Loucy (cell line): ENCODE results near the gene TTI1.

ENCODE experiments used
- H2AFZ ChIP-seq: fragments of 200-600 bp; sonication (generic); 2 replicates; pipeline ENCODE4 v1.6.0; 2016; ENCODE audit warnings: antibody characterized with exemption, mild to moderate bottlenecking, low read length, moderate library complexity
- H3F3A ChIP-seq: fragments of 200-600 bp; 2 replicates; pipeline ENCODE4 v1.6.0; 2016; ENCODE audit warnings: antibody characterized with exemption, low read depth, mild to moderate bottlenecking
- H3K27me3 ChIP-seq: fragments of 200-600 bp; sonication (generic); 2 replicates; pipeline ENCODE4 v1.6.1; 2014; ENCODE audit warnings: low read length, mild to moderate bottlenecking; ENCODE audit not compliant: insufficient read depth, poor library complexity, severe bottlenecking
- H3K36me3 ChIP-seq: fragments of 200-600 bp; sonication (generic); 2 replicates; pipeline ENCODE4 v1.6.1; 2016; ENCODE audit warnings: low read length; ENCODE audit not compliant: insufficient read depth
- H3K4me1 ChIP-seq: fragments of 200-600 bp; sonication (generic); 2 replicates; pipeline ENCODE4 v1.5.1; 2014; ENCODE audit warnings: low read length, mild to moderate bottlenecking; ENCODE audit not compliant: insufficient read depth, poor library complexity, severe bottlenecking
- H3K4me2 ChIP-seq: fragments of 200-600 bp; sonication (generic); 2 replicates; pipeline ENCODE4 v1.6.0; 2014; ENCODE audit warnings: antibody characterized with exemption, low read length, low read depth, mild to moderate bottlenecking; ENCODE audit not compliant: poor library complexity, severe bottlenecking
- H3K4me3 ChIP-seq: fragments of 200-600 bp; sonication (generic); 2 replicates; pipeline ENCODE4 v1.5.1; 2014; ENCODE audit warnings: low read length, mild to moderate bottlenecking, mixed read lengths; ENCODE audit not compliant: poor library complexity, severe bottlenecking
- H3K79me2 ChIP-seq: fragments of 200-600 bp; sonication (generic); 2 replicates; pipeline ENCODE4 v1.6.1; 2014; ENCODE audit warnings: low read length; ENCODE audit not compliant: insufficient read depth
- H3K9ac ChIP-seq: fragments of 200-600 bp; sonication (generic); 2 replicates; pipeline ENCODE4 v1.6.0; 2014; ENCODE audit warnings: mild to moderate bottlenecking, low read depth, low read length, moderate library complexity; ENCODE audit not compliant: poor library complexity, severe bottlenecking
- H3K9me2 ChIP-seq: fragments of 200-600 bp; sonication (generic); replicated peaks from 2 replicates; pipeline ENCODE4 v1.6.1; 2016; ENCODE audit warnings: low read depth, low read length, mixed read lengths
- H3K9me3 ChIP-seq: fragments of 200-600 bp; sonication (generic); 2 replicates; pipeline ENCODE4 v1.6.1; 2014; ENCODE audit warnings: mild to moderate bottlenecking, antibody characterized with exemption, low read length, low read depth; ENCODE audit not compliant: insufficient read depth
- H4K20me1 ChIP-seq: fragments of 200-600 bp; sonication (generic); 2 replicates; pipeline ENCODE4 v1.6.0; 2014; ENCODE audit warnings: antibody characterized with exemption, low read length, mild to moderate bottlenecking; ENCODE audit not compliant: insufficient read depth, poor library complexity, severe bottlenecking
- CTCF ChIP-seq: fragments of 200-600 bp; sonication (generic); conservative IDR thresholded peaks from 2 replicates; pipeline ENCODE4 v1.5.1; 2014; ENCODE audit warnings: mild to moderate bottlenecking, antibody characterized with exemption, low read length
- EZH2phosphoT487 ChIP-seq: fragments of 200-600 bp; IDR thresholded peaks from 2 replicates; pipeline ENCODE4 v1.6.1; 2018; ENCODE audit warnings: antibody characterized with exemption, mild to moderate bottlenecking, moderate library complexity, borderline replicate concordance

The TTI1 gene

DNA sequence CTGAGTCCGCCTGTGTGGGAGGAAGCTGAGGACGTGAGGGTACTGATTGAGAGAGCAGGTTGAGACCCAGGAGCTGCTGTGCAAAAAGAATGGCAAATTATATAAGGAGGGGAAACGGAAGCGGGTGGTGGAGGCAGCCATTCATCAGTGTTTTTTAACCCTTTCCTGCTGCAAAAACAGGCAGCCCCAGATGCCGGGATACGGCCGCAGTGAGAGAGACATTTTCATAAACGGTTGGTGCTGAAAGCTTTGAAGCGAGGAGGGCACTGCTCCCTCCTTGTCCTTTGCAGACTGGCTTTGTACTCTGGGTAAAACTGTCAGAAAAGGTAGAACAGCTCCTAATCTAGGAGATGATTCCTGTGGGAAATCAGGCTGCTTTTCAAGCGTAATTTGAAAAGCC, 56.4 kb downstream of the TTI1 start:
- Histone ChIP-seq H2AFZ (no peak overlapping the region), H3F3A (no peaks in the 10 kb centered on the region), H3K4me1 (no peaks in the 10 kb centered on the region), H3K9me2 (no peaks in the 10 kb centered on the region), H3K36me3 (peaks cover 2% of the 10 kb centered on the region; the same call in 1 of the 2 replicates), H3K27me3 (no peaks in the 10 kb centered on the region), H3K9ac (no peak overlapping the region), H3K4me2 (no peak overlapping the region), H3K9me3 (no peaks in the 10 kb centered on the region), H3K79me2 (no peaks in the 10 kb centered on the region), H3K4me3 (no peak overlapping the region), H4K20me1 (no peaks in the 10 kb centered on the region)
- TF ChIP-seq EZH2phosphoT487 (no peak), CTCF (no peak)

GRCh38 chr20:37973059-37973910, 60.0 kb downstream of the TTI1 start:
- Histone ChIP-seq H3F3A (no peaks in the 10 kb centered on the region), H3K9me2 (no peaks in the 10 kb centered on the region), H3K9ac (no peak overlapping the region), H3K36me3 (no peaks in the 10 kb centered on the region), H3K4me1 (no peaks in the 10 kb centered on the region), H2AFZ (no peak overlapping the region), H3K4me3 (no peak overlapping the region), H3K79me2 (no peaks in the 10 kb centered on the region), H3K27me3 (no peaks in the 10 kb centered on the region), H3K4me2 (no peak overlapping the region), H3K9me3 (no peaks in the 10 kb centered on the region), H4K20me1 (no peaks in the 10 kb centered on the region)
- TF ChIP-seq EZH2phosphoT487 = no peak
- TF ChIP-seq CTCF = no peak

GRCh38 chr20:37972256-37973058, 60.8 kb downstream of the TTI1 start:
- Histone ChIP-seq H3F3A (no peaks in the 10 kb centered on the region), H3K27me3 (no peaks in the 10 kb centered on the region), H3K79me2 (no peaks in the 10 kb centered on the region), H3K4me1 (no peaks in the 10 kb centered on the region), H2AFZ (no peak overlapping the region), H3K4me2 (no peak overlapping the region), H3K9me2 (no peaks in the 10 kb centered on the region), H3K4me3 (no peak overlapping the region), H3K9me3 (no peaks in the 10 kb centered on the region), H3K9ac (no peak overlapping the region), H4K20me1 (no peaks in the 10 kb centered on the region), H3K36me3 (no peaks in the 10 kb centered on the region)
- TF ChIP-seq CTCF (no peak), EZH2phosphoT487 (no peak)
